Naive B cell (primary cell): ENCODE data around the gene ASAP2. TPM values are rescaled to one million over a fixed set of nuclear protein-coding genes. Genes with fewer than 3 reads are reported as not detected.
A peak's percentile ranks its signal among the peaks of the same experiment; 100 is the strongest.

ENCODE experiments used
- ATAC-seq, 2 donors: fragments of 150-1000 bp; cut with Tn5 transposase; 2 replicates each; pipeline ENCODE4 v1.10.0; 2021; ENCODE audit warnings: low read depth in 2 of 2, mild to moderate bottlenecking in 2 of 2, moderate library complexity in 2 of 2
- DNase-seq: peaks from one replicate; pipeline ENCODE4 v3.0.0; 2022
- H3K27ac Mint-ChIP-seq, 6 donors: one replicate each; pipeline ENCODE4 v1.8.0; 2020 to 2022; ENCODE audit warnings: mild to moderate bottlenecking in 6 of 6, mixed read lengths in 6 of 6, moderate library complexity in 5 of 6, inconsistent platforms in 2 of 6
- H3K27me3 Mint-ChIP-seq, 3 donors: one replicate each; pipeline ENCODE4 v1.8.0; 2021 to 2022; ENCODE audit warnings: mixed read lengths in 3 of 3, mild to moderate bottlenecking in 1 of 3
- H3K36me3 Mint-ChIP-seq, 2 donors: one replicate each; pipeline ENCODE4 v1.8.0; 2020 to 2022; ENCODE audit warnings: mixed read lengths in 2 of 2, inconsistent platforms in 1 of 2, mild to moderate bottlenecking in 1 of 2
- H3K4me1 Mint-ChIP-seq, 3 donors: one replicate each; pipeline ENCODE4 v1.8.0; 2020 to 2022; ENCODE audit warnings: mixed read lengths in 3 of 3, inconsistent platforms in 1 of 3, mild to moderate bottlenecking in 1 of 3, moderate library complexity in 1 of 3
- H3K4me3 Mint-ChIP-seq, 8 donors: one replicate each; pipeline ENCODE4 v1.8.0; 2020 to 2022; ENCODE audit warnings: mild to moderate bottlenecking in 8 of 8, mixed read lengths in 8 of 8, moderate library complexity in 8 of 8, inconsistent platforms in 2 of 8
- H3K9me3 Mint-ChIP-seq, 7 donors: one replicate each; pipeline ENCODE4 v1.8.0; 2020 to 2022; ENCODE audit warnings: mixed read lengths in 7 of 7, mild to moderate bottlenecking in 5 of 7, inconsistent platforms in 2 of 7, moderate library complexity in 1 of 7
- polyA plus RNA-seq, 6 donors: library from polyadenylated mRNA; unstranded; fragments of 300-500 nt; fragmentation: Illumina TruSeq; gene quantifications; one replicate each; pipeline ENCODE4 v1.2.3, GENCODE V29; 2021; ENCODE audit warnings: low read depth in 6 of 6

Gene ASAP2
- polyA plus RNA-seq, 6 donors from 2014 or later, result 0.09 TPM; not detected in 5

- Mint-ChIP-seq H3K4me3 (peak overlapping the region in 1 of 8 donors; percentile 6), H3K27ac (peak overlapping the region in 4 of 6 donors; percentile 27 to 80 (median 58)), H3K4me1 (peaks cover 0 to 9% (median 0%) of the 10 kb centered on the region in 3 donors), H3K36me3 (no peaks in the 10 kb centered on the region), H3K27me3 (peaks cover 0 to 5% (median 0%) of the 10 kb centered on the region in 3 donors), H3K9me3 (no peaks in the 10 kb centered on the region)
- ATAC-seq (no peak), DNase-seq (no peak)
Measured at GRCh38 chr2:9400268-9401058, 193.9 kb downstream of the ASAP2 start.

GRCh38 chr2:9401059-9401547, 194.5 kb downstream of the ASAP2 start:
- Mint-ChIP-seq H3K4me3 (peak overlapping the region in 1 of 8 donors; percentile 6), H3K36me3 (no peaks in the 10 kb centered on the region), H3K4me1 (peaks cover 0 to 9% (median 0%) of the 10 kb centered on the region in 3 donors), H3K9me3 (no peaks in the 10 kb centered on the region), H3K27me3 (peaks cover 0 to 5% (median 0%) of the 10 kb centered on the region in 3 donors), H3K27ac (peak overlapping the region in 2 of 6 donors; percentile 80)
- DNase-seq, result no peak
- no peak for ATAC-seq

- H3K36me3 Mint-ChIP-seq, result no peaks in the 10 kb centered on the region
- DNase-seq, result no peak
- peaks cover 0 to 9% (median 0%) of the 10 kb centered on the region in 3 donors for H3K4me1 Mint-ChIP-seq
- H3K4me3 Mint-ChIP-seq, result no peak overlapping the region
- no peaks in the 10 kb centered on the region for H3K9me3 Mint-ChIP-seq
- ATAC-seq, result no peak
- H3K27ac Mint-ChIP-seq, result no peak overlapping the region
- H3K27me3 Mint-ChIP-seq, result peaks cover 0 to 5% (median 0%) of the 10 kb centered on the region in 3 donors
Measured at GRCh38 chr2:9401646-9402371, 195.2 kb downstream of the ASAP2 start.

- Mint-ChIP-seq H3K27ac (peak overlapping the region in 1 of 6 donors; percentile 18), H3K36me3 (peaks cover 0 to 5% of the 10 kb centered on the region in 2 donors), H3K27me3 (peaks cover 0 to 5% (median 0%) of the 10 kb centered on the region in 3 donors)
Measured at GRCh38 chr2:9403924-9404323, 197.3 kb downstream of the ASAP2 start.

GRCh38 chr2:9404451-9404850, 197.8 kb downstream of the ASAP2 start:
- Mint-ChIP-seq H3K27me3 (peaks cover 0 to 5% (median 0%) of the 10 kb centered on the region in 3 donors), H3K4me3 (no peak overlapping the region), H3K4me1 (peaks cover 0 to 9% (median 0%) of the 10 kb centered on the region in 3 donors), H3K27ac (no peak overlapping the region), H3K9me3 (no peaks in the 10 kb centered on the region), H3K36me3 (peaks cover 0 to 5% of the 10 kb centered on the region in 2 donors)
- ATAC-seq (no peak), DNase-seq (no peak)

More at GRCh38 chr2:9403924-9404323, 197.3 kb downstream of the ASAP2 start:
- ATAC-seq, result no peak
- Mint-ChIP-seq H3K4me1 (peaks cover 0 to 9% (median 0%) of the 10 kb centered on the region in 3 donors), H3K9me3 (no peaks in the 10 kb centered on the region), H3K4me3 (no peak overlapping the region)
- no peak for DNase-seq

- Mint-ChIP-seq H3K9me3 (no peaks in the 10 kb centered on the region), H3K27me3 (peaks cover 0 to 1% (median 0%) of the 10 kb centered on the region in 3 donors), H3K27ac (no peak overlapping the region), H3K4me1 (peaks cover 6 to 11% (median 10%) of the 10 kb centered on the region in 3 donors), H3K36me3 (peaks cover 0 to 5% of the 10 kb centered on the region in 2 donors), H3K4me3 (no peak overlapping the region)
- ATAC-seq, result no peak
- no peak for DNase-seq
Measured at GRCh38 chr2:9405636-9406035, 199.0 kb downstream of the ASAP2 start.

- ATAC-seq, result no peak
- no peaks in the 10 kb centered on the region for H3K9me3 Mint-ChIP-seq
- H3K27me3 Mint-ChIP-seq, result no peaks in the 10 kb centered on the region
- no peak overlapping the region for H3K4me3 Mint-ChIP-seq
- no peak for DNase-seq
- H3K4me1 Mint-ChIP-seq, result peaks cover 6 to 13% (median 8%) of the 10 kb centered on the region in 3 donors
- H3K36me3 Mint-ChIP-seq, result peaks cover 0 to 5% of the 10 kb centered on the region in 2 donors
- no peak overlapping the region for H3K27ac Mint-ChIP-seq
Measured at GRCh38 chr2:9406529-9407362, 200.1 kb downstream of the ASAP2 start.

- no peaks in the 10 kb centered on the region for H3K27me3 Mint-ChIP-seq
- DNase-seq, result no peak
- no peak overlapping the region for H3K27ac Mint-ChIP-seq
- H3K36me3 Mint-ChIP-seq, result peaks cover 0 to 9% of the 10 kb centered on the region in 2 donors
- no peak overlapping the region for H3K4me3 Mint-ChIP-seq
- H3K4me1 Mint-ChIP-seq, result peaks cover 6 to 13% (median 8%) of the 10 kb centered on the region in 3 donors
- no peaks in the 10 kb centered on the region for H3K9me3 Mint-ChIP-seq
- ATAC-seq, result no peak
Measured at GRCh38 chr2:9407363-9407811, 200.8 kb downstream of the ASAP2 start.

- no peaks in the 10 kb centered on the region for H3K9me3 Mint-ChIP-seq
- peaks cover 6 to 13% (median 8%) of the 10 kb centered on the region in 3 donors for H3K4me1 Mint-ChIP-seq
- H3K27ac Mint-ChIP-seq, result peak overlapping the region in 2 of 6 donors; percentile 21 to 35
- no peaks in the 10 kb centered on the region for H3K27me3 Mint-ChIP-seq
- DNase-seq (no peak), ATAC-seq (no peak)
- H3K4me3 Mint-ChIP-seq, result peak overlapping the region in 1 of 8 donors; percentile 10
- peaks cover 0 to 9% of the 10 kb centered on the region in 2 donors for H3K36me3 Mint-ChIP-seq
Measured at GRCh38 chr2:9408641-9409151, 202.1 kb downstream of the ASAP2 start.

GRCh38 chr2:9410108-9410507, 203.5 kb downstream of the ASAP2 start:
- Mint-ChIP-seq H3K9me3 (no peaks in the 10 kb centered on the region), H3K27me3 (no peaks in the 10 kb centered on the region), H3K4me1 (peaks cover 6 to 13% (median 12%) of the 10 kb centered on the region in 3 donors), H3K27ac (peak overlapping the region in 4 of 6 donors; percentile 93 to 97 (median 96)), H3K4me3 (peak overlapping the region in 5 of 8 donors; percentile 20 to 83 (median 65)), H3K36me3 (peaks cover 0 to 9% of the 10 kb centered on the region in 2 donors)
- DNase-seq (peak; percentile 68), ATAC-seq (peak; percentile 99)

- DNase-seq (no peak), ATAC-seq (no peak)
- Mint-ChIP-seq H3K27ac (peak overlapping the region in 2 of 6 donors; percentile 2 to 86), H3K36me3 (peaks cover 7 to 16% of the 10 kb centered on the region in 2 donors), H3K4me3 (no peak overlapping the region), H3K4me1 (peaks cover 18 to 22% (median 19%) of the 10 kb centered on the region in 3 donors), H3K9me3 (no peaks in the 10 kb centered on the region), H3K27me3 (no peaks in the 10 kb centered on the region)
Measured at GRCh38 chr2:9412781-9413180, 206.2 kb downstream of the ASAP2 start.

- H3K27ac Mint-ChIP-seq, result peak overlapping the region in 1 of 6 donors; percentile 24
Measured at GRCh38 chr2:9415516-9416169, 209.0 kb downstream of the ASAP2 start.

More at GRCh38 chr2:9415516-9416169, 209.0 kb downstream of the ASAP2 start:
- no peaks in the 10 kb centered on the region for H3K9me3 Mint-ChIP-seq
- DNase-seq (no peak), ATAC-seq (no peak)
- no peaks in the 10 kb centered on the region for H3K27me3 Mint-ChIP-seq
- peaks cover 7 to 16% of the 10 kb centered on the region in 2 donors for H3K36me3 Mint-ChIP-seq
- peaks cover 18 to 27% (median 20%) of the 10 kb centered on the region in 3 donors for H3K4me1 Mint-ChIP-seq
- H3K4me3 Mint-ChIP-seq, result no peak overlapping the region
